Esophagus squamous epithelium (tissue), 4 donors: ENCODE data around the gene METTL2B.
"Not testable (repeated sequence)": the region's sequence is repeated elsewhere in the genome, so short reads cannot be mapped to it uniquely, and the experiment has no call there.

ENCODE experiments used
- CTCF ChIP-seq, 6 experiments: fragments of 450-650 bp in 4 of 6; fragments of 200-600 bp in 2 of 6; sonication (generic) in 2 of 6; IDR thresholded peaks; one replicate each; pipeline ENCODE4 v1.5.1; 2016 to 2019; ENCODE audit warnings: antibody characterized with exemption in 6 of 6, mild to moderate bottlenecking in 4 of 6, moderate library complexity in 4 of 6
- POLR2A ChIP-seq, 4 donors: fragments of 450-650 bp; IDR thresholded peaks; one replicate each; pipeline ENCODE4 v1.6.1; 2017; ENCODE audit warnings: antibody characterized with exemption in 4 of 4, mild to moderate bottlenecking in 4 of 4, moderate library complexity in 3 of 4

GRCh38 chr7:128523226-128523931, 46.8 kb downstream of the METTL2B start:
- not testable (repeated sequence) for TF ChIP-seq POLR2A, CTCF (IDR thresholded peaks at IDR 0.05)
